BE2C (cell line): ENCODE data around the gene FRMPD4.

Source experiments
- DNase-seq: peaks from one replicate; pipeline ENCODE4 v3.0.0-alpha.2; 2020
- H3K27me3 ChIP-seq: fragments of 250-450 bp; sonication (Bioruptor Pico); 2 replicates; pipeline ENCODE4 v1.5.1; 2020; ENCODE audit warnings: mild to moderate bottlenecking
- H3K36me3 ChIP-seq: fragments of 250-450 bp; sonication (Bioruptor Pico); 2 replicates; pipeline ENCODE4 v1.5.1; 2020; ENCODE audit warnings: mild to moderate bottlenecking
- H3K4me1 ChIP-seq: fragments of 250-450 bp; sonication (Bioruptor Pico); 2 replicates; pipeline ENCODE4 v1.5.1; 2020
- H3K4me3 ChIP-seq: 2 replicates; pipeline ENCODE4 v1.5.1; 2011; ENCODE audit warnings: low read depth, low read length
- H3K9me3 ChIP-seq: fragments of 250-450 bp; sonication (Bioruptor Pico); 2 replicates; pipeline ENCODE4 v1.5.1; 2020
- TF ChIP-seq, protein P1 (sequence below): IDR thresholded peaks from 2 replicates; pipeline ENCODE4 v1.5.1; 2012; ENCODE audit warnings: mild to moderate bottlenecking, low read depth, low read length

The FRMPD4 gene

DNA sequence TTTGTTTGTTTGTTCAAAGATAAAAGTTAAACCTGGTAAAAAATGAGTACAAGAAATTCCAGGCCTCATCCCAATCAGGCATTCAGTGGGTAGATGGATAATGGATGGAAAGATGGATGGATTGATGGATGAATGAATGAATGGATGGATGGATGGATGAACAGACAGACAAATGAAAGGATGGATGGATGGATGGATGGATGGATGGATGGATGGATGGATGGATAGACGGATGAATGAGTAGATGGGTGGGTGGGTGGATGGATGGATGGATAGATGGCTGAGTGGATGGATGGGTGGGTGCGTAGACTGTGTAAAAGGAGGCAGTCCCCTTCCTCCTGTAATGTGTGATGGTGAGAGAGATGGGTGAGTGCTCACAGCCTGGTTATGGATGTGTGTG lies 206.7 kb downstream of the FRMPD4 start:
- H3K4me1 ChIP-seq: no peaks in the 10 kb centered on the region
- no peak overlapping the region for H3K4me3 ChIP-seq
- H3K36me3 ChIP-seq: no peaks in the 10 kb centered on the region
- no peak for DNase-seq
- no peaks in the 10 kb centered on the region for H3K27me3 ChIP-seq
- no peaks in the 10 kb centered on the region for H3K9me3 ChIP-seq
- TF ChIP-seq, protein P1, sequence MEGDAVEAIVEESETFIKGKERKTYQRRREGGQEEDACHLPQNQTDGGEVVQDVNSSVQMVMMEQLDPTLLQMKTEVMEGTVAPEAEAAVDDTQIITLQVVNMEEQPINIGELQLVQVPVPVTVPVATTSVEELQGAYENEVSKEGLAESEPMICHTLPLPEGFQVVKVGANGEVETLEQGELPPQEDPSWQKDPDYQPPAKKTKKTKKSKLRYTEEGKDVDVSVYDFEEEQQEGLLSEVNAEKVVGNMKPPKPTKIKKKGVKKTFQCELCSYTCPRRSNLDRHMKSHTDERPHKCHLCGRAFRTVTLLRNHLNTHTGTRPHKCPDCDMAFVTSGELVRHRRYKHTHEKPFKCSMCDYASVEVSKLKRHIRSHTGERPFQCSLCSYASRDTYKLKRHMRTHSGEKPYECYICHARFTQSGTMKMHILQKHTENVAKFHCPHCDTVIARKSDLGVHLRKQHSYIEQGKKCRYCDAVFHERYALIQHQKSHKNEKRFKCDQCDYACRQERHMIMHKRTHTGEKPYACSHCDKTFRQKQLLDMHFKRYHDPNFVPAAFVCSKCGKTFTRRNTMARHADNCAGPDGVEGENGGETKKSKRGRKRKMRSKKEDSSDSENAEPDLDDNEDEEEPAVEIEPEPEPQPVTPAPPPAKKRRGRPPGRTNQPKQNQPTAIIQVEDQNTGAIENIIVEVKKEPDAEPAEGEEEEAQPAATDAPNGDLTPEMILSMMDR: no peak

DNA sequence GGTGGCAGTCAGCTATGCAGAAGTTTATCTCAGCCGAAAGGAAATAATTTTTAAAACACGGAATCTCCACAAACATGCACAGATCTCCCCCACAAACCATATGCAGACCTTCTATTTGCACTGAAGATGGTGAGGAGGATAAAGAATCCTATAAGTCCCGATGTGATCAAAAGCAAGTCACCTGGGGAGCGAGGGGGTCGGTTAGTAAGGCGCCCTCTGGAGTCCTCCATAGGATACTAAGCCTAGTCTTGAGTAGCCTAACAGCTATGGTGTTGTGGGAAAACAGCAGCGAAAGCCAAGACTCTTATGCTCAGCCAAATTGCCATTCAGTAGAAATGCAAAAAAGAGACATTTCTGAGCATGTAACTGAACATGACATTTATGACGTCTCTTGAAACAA lies 210.9 kb downstream of the FRMPD4 start:
- Histone ChIP-seq H3K9me3 (no peaks in the 10 kb centered on the region), H3K4me3 (no peak overlapping the region), H3K27me3 (no peaks in the 10 kb centered on the region), H3K36me3 (no peaks in the 10 kb centered on the region), H3K4me1 (no peaks in the 10 kb centered on the region)
- no peak for DNase-seq
- TF ChIP-seq, protein P1: no peak

DNA sequence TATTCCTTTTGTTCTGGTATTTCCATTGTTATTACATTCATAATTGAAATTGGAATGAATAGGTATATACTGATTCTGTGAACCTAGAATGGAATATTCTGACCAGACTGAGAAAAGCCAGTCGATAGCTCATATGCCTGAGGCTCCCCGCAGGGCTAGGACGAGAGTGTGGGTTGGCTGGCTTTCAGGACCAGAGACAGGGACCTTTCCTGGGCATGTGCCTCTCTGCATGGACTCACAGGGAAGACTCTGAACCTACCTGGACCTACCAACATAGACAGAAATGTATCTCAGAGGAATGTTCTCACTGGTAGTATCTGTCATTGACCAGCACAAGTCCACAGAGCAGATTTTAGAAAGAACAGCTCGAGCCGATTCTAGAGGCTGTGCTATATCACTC lies 214.6 kb downstream of the FRMPD4 start:
- no peaks in the 10 kb centered on the region for H3K9me3 ChIP-seq
- no peaks in the 10 kb centered on the region for H3K4me1 ChIP-seq
- H3K27me3 ChIP-seq: no peaks in the 10 kb centered on the region
- TF ChIP-seq, protein P1: no peak
- H3K4me3 ChIP-seq: no peak overlapping the region
- no peaks in the 10 kb centered on the region for H3K36me3 ChIP-seq
- no peak for DNase-seq

DNA sequence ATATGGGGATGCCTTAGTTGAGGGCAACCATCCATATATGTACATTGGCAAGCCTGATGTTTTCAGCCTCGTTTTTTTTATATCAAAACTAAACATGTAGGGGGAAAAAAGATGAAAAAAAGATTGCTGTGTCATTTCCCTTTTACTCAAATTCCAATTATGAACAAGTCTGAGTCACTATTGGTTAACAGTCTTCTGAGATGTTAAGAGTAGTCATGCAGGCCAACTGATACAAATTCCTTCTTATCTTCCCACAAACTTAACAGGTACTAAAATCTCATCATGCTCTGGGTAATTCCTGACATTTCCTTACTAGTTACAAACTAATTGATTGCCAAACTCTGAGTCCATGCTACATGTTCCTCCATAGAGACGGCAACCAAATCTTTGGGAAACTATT lies 222.1 kb downstream of the FRMPD4 start:
- no peaks in the 10 kb centered on the region for H3K9me3 ChIP-seq
- DNase-seq: no peak
- no peaks in the 10 kb centered on the region for H3K36me3 ChIP-seq
- H3K4me3 ChIP-seq: no peak overlapping the region
- no peaks in the 10 kb centered on the region for H3K27me3 ChIP-seq
- no peaks in the 10 kb centered on the region for H3K4me1 ChIP-seq
- TF ChIP-seq, protein P1: no peak

DNA sequence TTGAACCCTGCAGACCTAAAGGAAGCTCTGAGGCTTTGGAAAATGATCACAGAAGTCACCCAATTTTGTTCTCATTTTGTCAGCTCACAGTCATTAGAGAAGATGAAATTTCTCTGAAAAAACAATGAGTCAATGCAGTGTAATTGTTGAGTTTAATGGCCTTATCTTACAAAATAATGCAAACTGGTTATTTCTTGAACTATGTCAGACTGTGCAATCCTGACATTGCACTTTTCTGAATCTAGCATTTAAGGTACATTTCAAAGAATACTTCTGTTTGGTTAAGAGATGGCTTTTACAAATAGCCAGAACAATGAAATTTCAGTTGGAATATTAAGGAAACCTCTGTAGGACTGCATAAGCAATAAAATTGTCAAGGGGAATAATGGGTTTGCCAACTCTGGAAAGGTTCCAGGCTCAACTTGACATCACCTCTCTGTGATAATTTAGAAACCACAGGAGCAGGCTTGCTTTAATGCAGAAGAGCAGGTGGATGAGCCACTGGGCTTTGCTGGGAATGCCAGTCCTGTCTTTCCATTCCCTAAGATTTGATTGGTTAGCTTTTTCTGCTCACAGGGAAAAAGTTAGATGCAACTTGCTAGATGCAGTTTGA lies 222.8 kb downstream of the FRMPD4 start:
- Histone ChIP-seq H3K4me3 (no peak overlapping the region), H3K4me1 (no peaks in the 10 kb centered on the region), H3K9me3 (no peaks in the 10 kb centered on the region), H3K27me3 (no peaks in the 10 kb centered on the region), H3K36me3 (no peaks in the 10 kb centered on the region)
- TF ChIP-seq, protein P1: no peak
- no peak for DNase-seq

DNA sequence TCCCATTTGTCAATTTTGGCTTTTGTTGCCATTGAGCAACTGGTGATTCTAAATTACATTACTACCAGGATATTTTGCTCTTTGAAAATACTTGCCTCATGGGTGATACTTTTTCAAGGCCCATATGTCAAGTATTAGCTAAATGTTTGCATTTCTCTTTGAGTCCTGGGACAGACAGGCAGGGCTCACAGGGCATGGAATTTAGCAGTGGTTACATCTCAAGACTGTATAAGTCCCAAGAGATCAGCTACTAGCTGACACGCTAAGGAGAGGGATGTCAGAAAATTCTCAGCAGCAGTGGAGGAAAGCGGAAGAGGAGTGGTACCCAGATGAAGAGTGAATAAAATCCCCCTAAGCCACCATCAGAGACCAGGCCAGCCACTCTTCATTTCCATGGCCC lies 224.9 kb downstream of the FRMPD4 start:
- Histone ChIP-seq H3K4me3 (no peak overlapping the region), H3K27me3 (no peaks in the 10 kb centered on the region), H3K4me1 (no peaks in the 10 kb centered on the region), H3K9me3 (no peaks in the 10 kb centered on the region), H3K36me3 (no peaks in the 10 kb centered on the region)
- TF ChIP-seq, protein P1: no peak
- no peak for DNase-seq
